Measurements from ENCODE around the gene PAM.

DNA sequence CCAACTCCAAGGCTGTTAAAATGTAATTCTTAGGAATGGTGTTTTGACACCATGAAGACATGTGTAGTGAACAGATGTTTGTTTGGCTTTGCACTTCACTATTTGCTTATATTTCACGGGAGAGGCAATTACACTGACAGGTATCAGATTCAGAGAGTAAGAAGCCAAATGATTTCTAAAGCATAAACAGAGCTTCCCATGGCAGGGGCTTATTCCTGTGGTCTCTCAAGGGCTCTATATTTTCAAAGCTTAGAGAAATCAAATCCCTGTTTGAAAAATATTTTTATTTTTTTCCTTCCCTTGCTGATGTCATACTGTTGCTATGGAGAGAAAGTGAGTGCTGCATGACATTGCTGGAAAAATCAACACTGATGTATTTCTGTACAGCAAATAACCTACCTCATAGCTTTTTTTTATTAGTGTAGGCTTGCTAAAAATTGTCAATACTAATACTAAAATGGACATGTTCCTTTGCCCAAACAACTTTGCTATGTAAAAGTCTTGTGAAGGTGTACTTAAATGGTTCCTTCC, 203.4 kb downstream of the PAM start:
- no peak for TF ChIP-seq RAD21 (IDR thresholded peaks at IDR 0.05; ENCODE audit: low read depth)
- TF ChIP-seq CEBPB (IDR thresholded peaks at IDR 0.05; ENCODE audit: low read depth) = no peak
- no peak for TF ChIP-seq POLR2A (IDR thresholded peaks at IDR 0.05; ENCODE audit: borderline replicate concordance, extremely low read depth, insufficient read depth, insufficient read length)
- no peak for TF ChIP-seq EZH2phosphoT487 (IDR thresholded peaks at IDR 0.05; ENCODE audit: borderline replicate concordance)
- TF ChIP-seq, protein P1, sequence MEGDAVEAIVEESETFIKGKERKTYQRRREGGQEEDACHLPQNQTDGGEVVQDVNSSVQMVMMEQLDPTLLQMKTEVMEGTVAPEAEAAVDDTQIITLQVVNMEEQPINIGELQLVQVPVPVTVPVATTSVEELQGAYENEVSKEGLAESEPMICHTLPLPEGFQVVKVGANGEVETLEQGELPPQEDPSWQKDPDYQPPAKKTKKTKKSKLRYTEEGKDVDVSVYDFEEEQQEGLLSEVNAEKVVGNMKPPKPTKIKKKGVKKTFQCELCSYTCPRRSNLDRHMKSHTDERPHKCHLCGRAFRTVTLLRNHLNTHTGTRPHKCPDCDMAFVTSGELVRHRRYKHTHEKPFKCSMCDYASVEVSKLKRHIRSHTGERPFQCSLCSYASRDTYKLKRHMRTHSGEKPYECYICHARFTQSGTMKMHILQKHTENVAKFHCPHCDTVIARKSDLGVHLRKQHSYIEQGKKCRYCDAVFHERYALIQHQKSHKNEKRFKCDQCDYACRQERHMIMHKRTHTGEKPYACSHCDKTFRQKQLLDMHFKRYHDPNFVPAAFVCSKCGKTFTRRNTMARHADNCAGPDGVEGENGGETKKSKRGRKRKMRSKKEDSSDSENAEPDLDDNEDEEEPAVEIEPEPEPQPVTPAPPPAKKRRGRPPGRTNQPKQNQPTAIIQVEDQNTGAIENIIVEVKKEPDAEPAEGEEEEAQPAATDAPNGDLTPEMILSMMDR (IDR thresholded peaks at IDR 0.05 in 2 of 3, conservative IDR thresholded peaks at IDR 0.05 in 1 of 3; ENCODE audit: borderline replicate concordance in 1 of 3, insufficient read depth in 1 of 3, low read depth in 2 of 3, low read length in 2 of 3) = no peak
- TF ChIP-seq JUND (IDR thresholded peaks at IDR 0.05) = no peak
- TF ChIP-seq, protein P2, sequence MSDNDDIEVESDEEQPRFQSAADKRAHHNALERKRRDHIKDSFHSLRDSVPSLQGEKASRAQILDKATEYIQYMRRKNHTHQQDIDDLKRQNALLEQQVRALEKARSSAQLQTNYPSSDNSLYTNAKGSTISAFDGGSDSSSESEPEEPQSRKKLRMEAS (IDR thresholded peaks at IDR 0.05) = no peak
- TF ChIP-seq ZNF274 (IDR thresholded peaks at IDR 0.05; ENCODE audit: low read depth, low read length) = no peak
- TF ChIP-seq YY1 (IDR thresholded peaks at IDR 0.05; ENCODE audit: extremely low read depth, insufficient replicate concordance, low read depth, low read length) = no peak
- no peak for TF ChIP-seq POLR2AphosphoS5 (IDR thresholded peaks at IDR 0.05; ENCODE audit: low read depth, low read length)
- TF ChIP-seq ZFX (IDR thresholded peaks at IDR 0.05) = no peak
- TF ChIP-seq TCF7L2 (IDR thresholded peaks at IDR 0.05; ENCODE audit: borderline replicate concordance, extremely low read depth, insufficient read depth, insufficient read length) = no peak
- no peak for TF ChIP-seq ELF1 (IDR thresholded peaks at IDR 0.05; ENCODE audit: borderline replicate concordance, low read depth)
- TF ChIP-seq EZH2 (IDR thresholded peaks at IDR 0.05) = no peak
